ENCODE measurements around the gene USP44. TPM values are rescaled to one million over a fixed set of nuclear protein-coding genes. Genes with fewer than 3 reads are reported as not detected.

Gene USP44
- total and polyA plus RNA-seq, 10 of the 15 experiments (the other 5 are each of a cell fraction or from before 2014, with no cell fraction given) = 0.02 to 0.26 (median 0.12) TPM; not detected in 6

DNA sequence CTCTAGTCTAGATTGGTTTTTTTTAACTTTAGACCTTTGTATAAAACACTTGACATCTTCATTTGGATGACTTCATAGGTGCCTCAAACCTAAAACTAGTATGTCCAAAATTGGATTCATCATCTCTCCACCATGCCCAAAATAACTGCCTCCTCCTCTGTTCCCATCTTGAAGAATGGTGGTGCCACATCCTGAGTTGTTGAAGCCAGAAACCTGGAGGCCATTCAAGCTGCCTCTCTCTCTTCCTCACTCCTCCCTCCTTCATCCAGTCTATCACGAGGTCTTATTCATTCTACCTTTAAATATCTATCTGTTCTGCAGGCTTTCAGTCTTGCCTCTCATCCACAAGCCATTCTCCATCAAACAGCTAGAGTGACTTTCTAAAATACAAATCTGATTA is 26.5 kb upstream of the USP44 start:
- H3K36me3 ChIP-seq (ENCODE audit: control insufficient read depth in 2 of 2, insufficient read depth in 2 of 2, low read length in 1 of 2) = no peaks in the 10 kb centered on the region
- ATAC-seq = no peak
- TF ChIP-seq, protein P1, sequence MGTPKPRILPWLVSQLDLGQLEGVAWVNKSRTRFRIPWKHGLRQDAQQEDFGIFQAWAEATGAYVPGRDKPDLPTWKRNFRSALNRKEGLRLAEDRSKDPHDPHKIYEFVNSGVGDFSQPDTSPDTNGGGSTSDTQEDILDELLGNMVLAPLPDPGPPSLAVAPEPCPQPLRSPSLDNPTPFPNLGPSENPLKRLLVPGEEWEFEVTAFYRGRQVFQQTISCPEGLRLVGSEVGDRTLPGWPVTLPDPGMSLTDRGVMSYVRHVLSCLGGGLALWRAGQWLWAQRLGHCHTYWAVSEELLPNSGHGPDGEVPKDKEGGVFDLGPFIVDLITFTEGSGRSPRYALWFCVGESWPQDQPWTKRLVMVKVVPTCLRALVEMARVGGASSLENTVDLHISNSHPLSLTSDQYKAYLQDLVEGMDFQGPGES (IDR thresholded peaks at IDR 0.05) = no peak
- no peak for TF ChIP-seq RB1 (IDR thresholded peaks at IDR 0.05; ENCODE audit: borderline replicate concordance)
- TF ChIP-seq, protein P2, sequence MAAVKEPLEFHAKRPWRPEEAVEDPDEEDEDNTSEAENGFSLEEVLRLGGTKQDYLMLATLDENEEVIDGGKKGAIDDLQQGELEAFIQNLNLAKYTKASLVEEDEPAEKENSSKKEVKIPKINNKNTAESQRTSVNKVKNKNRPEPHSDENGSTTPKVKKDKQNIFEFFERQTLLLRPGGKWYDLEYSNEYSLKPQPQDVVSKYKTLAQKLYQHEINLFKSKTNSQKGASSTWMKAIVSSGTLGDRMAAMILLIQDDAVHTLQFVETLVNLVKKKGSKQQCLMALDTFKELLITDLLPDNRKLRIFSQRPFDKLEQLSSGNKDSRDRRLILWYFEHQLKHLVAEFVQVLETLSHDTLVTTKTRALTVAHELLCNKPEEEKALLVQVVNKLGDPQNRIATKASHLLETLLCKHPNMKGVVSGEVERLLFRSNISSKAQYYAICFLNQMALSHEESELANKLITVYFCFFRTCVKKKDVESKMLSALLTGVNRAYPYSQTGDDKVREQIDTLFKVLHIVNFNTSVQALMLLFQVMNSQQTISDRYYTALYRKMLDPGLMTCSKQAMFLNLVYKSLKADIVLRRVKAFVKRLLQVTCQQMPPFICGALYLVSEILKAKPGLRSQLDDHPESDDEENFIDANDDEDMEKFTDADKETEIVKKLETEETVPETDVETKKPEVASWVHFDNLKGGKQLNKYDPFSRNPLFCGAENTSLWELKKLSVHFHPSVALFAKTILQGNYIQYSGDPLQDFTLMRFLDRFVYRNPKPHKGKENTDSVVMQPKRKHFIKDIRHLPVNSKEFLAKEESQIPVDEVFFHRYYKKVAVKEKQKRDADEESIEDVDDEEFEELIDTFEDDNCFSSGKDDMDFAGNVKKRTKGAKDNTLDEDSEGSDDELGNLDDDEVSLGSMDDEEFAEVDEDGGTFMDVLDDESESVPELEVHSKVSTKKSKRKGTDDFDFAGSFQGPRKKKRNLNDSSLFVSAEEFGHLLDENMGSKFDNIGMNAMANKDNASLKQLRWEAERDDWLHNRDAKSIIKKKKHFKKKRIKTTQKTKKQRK (IDR thresholded peaks at IDR 0.05; ENCODE audit: low read depth, low read length) = no peak
- TF ChIP-seq SRF (IDR thresholded peaks at IDR 0.05; ENCODE audit: low read depth in 2 of 2, low read length in 2 of 2) = no peak
- no peak for TF ChIP-seq BMI1 (IDR thresholded peaks at IDR 0.05; ENCODE audit: borderline replicate concordance)
- TF ChIP-seq CEBPB (IDR thresholded peaks at IDR 0.05; ENCODE audit: borderline replicate concordance in 1 of 2, low read depth in 2 of 2, low read length in 2 of 2) = no peak
- no peak for TF ChIP-seq ZNF274 (IDR thresholded peaks at IDR 0.05; ENCODE audit: insufficient read depth, insufficient read length)
- no peak for TF ChIP-seq LARP7 (IDR thresholded peaks at IDR 0.05)
- TF ChIP-seq CHD2 (IDR thresholded peaks at IDR 0.05; ENCODE audit: borderline replicate concordance, low read depth, low read length) = no peak
- TF ChIP-seq, protein P3, sequence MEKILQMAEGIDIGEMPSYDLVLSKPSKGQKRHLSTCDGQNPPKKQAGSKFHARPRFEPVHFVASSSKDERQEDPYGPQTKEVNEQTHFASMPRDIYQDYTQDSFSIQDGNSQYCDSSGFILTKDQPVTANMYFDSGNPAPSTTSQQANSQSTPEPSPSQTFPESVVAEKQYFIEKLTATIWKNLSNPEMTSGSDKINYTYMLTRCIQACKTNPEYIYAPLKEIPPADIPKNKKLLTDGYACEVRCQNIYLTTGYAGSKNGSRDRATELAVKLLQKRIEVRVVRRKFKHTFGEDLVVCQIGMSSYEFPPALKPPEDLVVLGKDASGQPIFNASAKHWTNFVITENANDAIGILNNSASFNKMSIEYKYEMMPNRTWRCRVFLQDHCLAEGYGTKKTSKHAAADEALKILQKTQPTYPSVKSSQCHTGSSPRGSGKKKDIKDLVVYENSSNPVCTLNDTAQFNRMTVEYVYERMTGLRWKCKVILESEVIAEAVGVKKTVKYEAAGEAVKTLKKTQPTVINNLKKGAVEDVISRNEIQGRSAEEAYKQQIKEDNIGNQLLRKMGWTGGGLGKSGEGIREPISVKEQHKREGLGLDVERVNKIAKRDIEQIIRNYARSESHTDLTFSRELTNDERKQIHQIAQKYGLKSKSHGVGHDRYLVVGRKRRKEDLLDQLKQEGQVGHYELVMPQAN (conservative IDR thresholded peaks at IDR 0.05) = no peak
- TF ChIP-seq NR2F1 (conservative IDR thresholded peaks at IDR 0.05) = no peak
- no peak for TF ChIP-seq SMC3 (IDR thresholded peaks at IDR 0.05; ENCODE audit: borderline replicate concordance, low read length)
- TF ChIP-seq EZH2 (IDR thresholded peaks at IDR 0.05; ENCODE audit: borderline replicate concordance, control insufficient read depth, low read depth, low read length) = no peak
- TF ChIP-seq SMAD5 (IDR thresholded peaks at IDR 0.05; ENCODE audit: low read depth) = no peak
- TF ChIP-seq, protein P4, sequence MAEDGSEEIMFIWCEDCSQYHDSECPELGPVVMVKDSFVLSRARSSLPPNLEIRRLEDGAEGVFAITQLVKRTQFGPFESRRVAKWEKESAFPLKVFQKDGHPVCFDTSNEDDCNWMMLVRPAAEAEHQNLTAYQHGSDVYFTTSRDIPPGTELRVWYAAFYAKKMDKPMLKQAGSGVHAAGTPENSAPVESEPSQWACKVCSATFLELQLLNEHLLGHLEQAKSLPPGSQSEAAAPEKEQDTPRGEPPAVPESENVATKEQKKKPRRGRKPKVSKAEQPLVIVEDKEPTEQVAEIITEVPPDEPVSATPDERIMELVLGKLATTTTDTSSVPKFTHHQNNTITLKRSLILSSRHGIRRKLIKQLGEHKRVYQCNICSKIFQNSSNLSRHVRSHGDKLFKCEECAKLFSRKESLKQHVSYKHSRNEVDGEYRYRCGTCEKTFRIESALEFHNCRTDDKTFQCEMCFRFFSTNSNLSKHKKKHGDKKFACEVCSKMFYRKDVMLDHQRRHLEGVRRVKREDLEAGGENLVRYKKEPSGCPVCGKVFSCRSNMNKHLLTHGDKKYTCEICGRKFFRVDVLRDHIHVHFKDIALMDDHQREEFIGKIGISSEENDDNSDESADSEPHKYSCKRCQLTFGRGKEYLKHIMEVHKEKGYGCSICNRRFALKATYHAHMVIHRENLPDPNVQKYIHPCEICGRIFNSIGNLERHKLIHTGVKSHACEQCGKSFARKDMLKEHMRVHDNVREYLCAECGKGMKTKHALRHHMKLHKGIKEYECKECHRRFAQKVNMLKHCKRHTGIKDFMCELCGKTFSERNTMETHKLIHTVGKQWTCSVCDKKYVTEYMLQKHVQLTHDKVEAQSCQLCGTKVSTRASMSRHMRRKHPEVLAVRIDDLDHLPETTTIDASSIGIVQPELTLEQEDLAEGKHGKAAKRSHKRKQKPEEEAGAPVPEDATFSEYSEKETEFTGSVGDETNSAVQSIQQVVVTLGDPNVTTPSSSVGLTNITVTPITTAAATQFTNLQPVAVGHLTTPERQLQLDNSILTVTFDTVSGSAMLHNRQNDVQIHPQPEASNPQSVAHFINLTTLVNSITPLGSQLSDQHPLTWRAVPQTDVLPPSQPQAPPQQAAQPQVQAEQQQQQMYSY (CRISPR knock-in tag; IDR thresholded peaks at IDR 0.05) = no peak

More for the DNA sequence above, 26.5 kb upstream of the USP44 start:
- intact Hi-C loops (cut with micrococcal nuclease; ENCODE audit: unreplicated experiment) = no loop called here
- no peak overlapping the region for H3K9ac ChIP-seq (ENCODE audit: control insufficient read depth, insufficient read depth, low read length)
- CTCF ChIA-PET = interaction anchor here (1.8 kb wide), 1 partner anchor 43 kb away, joined by 6 read pairs; no protein-coding TSS in a partner anchor
- H3K4me2 ChIP-seq (ENCODE audit: control insufficient read depth, insufficient read depth) = no peak overlapping the region
- WGBS (ENCODE audit: insufficient coverage, insufficient replicate concordance, low lambda C conversion rate, missing lambda C conversion rate) = 0% methylated on average over 1 of the region's 1 CpG
- H3K4me3 ChIP-seq = no peak overlapping the region
- no peaks in the 10 kb centered on the region for H4K20me1 ChIP-seq (ENCODE audit: control insufficient read depth, insufficient read depth)
- SMC1A ChIA-PET (ENCODE audit: uncharacterized antibody, unreplicated experiment) = no interaction called here
- in situ Hi-C loops (cut with MboI) = no loop called here
- POLR2A ChIA-PET = no interaction called here
- H3K27me3 ChIP-seq (replicated peaks in 1 of 2; ENCODE audit: control insufficient read depth in 2 of 2, insufficient read depth in 2 of 2, low read length in 1 of 2) = 0 out of 4 replicates have a peak, but pooled peaks cover 0 to 2% of the 10 kb centered on the region in 2 experiments
- H3K9me3 ChIP-seq (replicated peaks; ENCODE audit: control insufficient read depth, insufficient read depth, low read length) = no peaks in the 10 kb centered on the region
- H3K27ac ChIP-seq (ENCODE audit: control insufficient read depth, insufficient read depth) = no peak overlapping the region
- H3K79me2 ChIP-seq (ENCODE audit: control insufficient read depth, insufficient read depth, low read length) = no peaks in the 10 kb centered on the region
- RAD21 ChIA-PET (ENCODE audit: unreplicated experiment) = no interaction called here
- FAIRE-seq = no peak
- H3K4me1 ChIP-seq (ENCODE audit: control insufficient read depth, insufficient read depth, low read length) = peaks cover 9% of the 10 kb centered on the region
- no peak overlapping the region for H2AFZ ChIP-seq (ENCODE audit: control insufficient read depth, low read depth, low read length)
- BruUV-seq (replicated peaks) = no TSS peak
- no peak for DNase-seq (ENCODE audit: low read depth, low spot score)

Measured in GM12878 (cell line).